ENCODE data around the gene PVRIG. TPM values are rescaled to one million over a fixed set of nuclear protein-coding genes. Genes with fewer than 3 reads are reported as not detected.

PVRIG gene
- total and polyA plus RNA-seq, 2 of the 8 experiments (the other 6 are each of a cell fraction or from before 2014, with no cell fraction given), result 0.15 TPM; not detected in 1

GRCh38 chr7:100213672-100214071, 6.1 kb upstream of the PVRIG start:
- Histone ChIP-seq H3K4me2 (ENCODE audit: insufficient read depth in 1 of 2, low read depth in 2 of 2, low read length in 2 of 2) (no peak overlapping the region), H2BK120ac (replicated peaks; ENCODE audit: low read depth, low read length) (no peak overlapping the region), H3K18ac (ENCODE audit: extremely low read depth, low read length) (no peak overlapping the region), H2BK5ac (ENCODE audit: low read depth, low read length) (no peak overlapping the region), H4K20me1 (replicated peaks in 1 of 2; ENCODE audit: control insufficient read depth in 1 of 2, insufficient read depth in 2 of 2, low read length in 2 of 2) (no peaks in the 10 kb centered on the region), H3K9ac (replicated peaks in 1 of 4; ENCODE audit: extremely low read depth in 1 of 4, low read depth in 3 of 4, low read length in 3 of 4) (no peak overlapping the region), H3K79me2 (ENCODE audit: control insufficient read depth in 1 of 2, insufficient read depth in 2 of 2, low read length in 2 of 2) (no peaks in the 10 kb centered on the region), H2BK20ac (ENCODE audit: low read length) (no peak overlapping the region), H4K5ac (ENCODE audit: insufficient read length, low read depth, low read length) (no peak overlapping the region), H2BK12ac (ENCODE audit: low read depth, low read length) (no peak overlapping the region), H3K56ac (replicated peaks; ENCODE audit: insufficient read length, low read depth, low read length) (no peak overlapping the region), H3K4ac (replicated peaks; ENCODE audit: insufficient read length, low read depth, low read length) (no peak overlapping the region), H3K9me3 (ENCODE audit: insufficient read depth in 2 of 2, low read depth in 1 of 2, low read length in 1 of 2) (no peaks in the 10 kb centered on the region), H2BK15ac (ENCODE audit: low read length) (no peak overlapping the region), H3K27me3 (replicated peaks in 1 of 4; ENCODE audit: control insufficient read depth in 3 of 4, extremely low read depth in 1 of 4, insufficient read depth in 3 of 4, low read length in 3 of 4) (peaks cover 0 to 14% (median 6%) of the 10 kb centered on the region in 4 experiments; a peak in 5 of 7 replicates), H3K23me2 (ENCODE audit: low read depth, low read length) (no peaks in the 10 kb centered on the region), H4K91ac (replicated peaks; ENCODE audit: insufficient read length, low read length) (no peak overlapping the region), H3K4me3 (ENCODE audit: extremely low read depth in 1 of 4, insufficient read depth in 2 of 4, low read depth in 3 of 4, low read length in 4 of 4) (no peak overlapping the region), H2AFZ (ENCODE audit: low read length) (no peak overlapping the region), H3K79me1 (ENCODE audit: low read depth, low read length) (no peaks in the 10 kb centered on the region), H3K23ac (ENCODE audit: insufficient read length) (no peak overlapping the region), H4K8ac (ENCODE audit: extremely low read depth, insufficient read depth, low read length) (no peak overlapping the region), H2AK5ac (ENCODE audit: low read depth, low read length) (no peak overlapping the region), H3K4me1 (replicated peaks in 1 of 4; ENCODE audit: control insufficient read depth in 3 of 4, insufficient read depth in 4 of 4, low read length in 3 of 4) (peaks cover 0 to 4% (median 1%) of the 10 kb centered on the region in 4 experiments; a peak in 1 of 7 replicates), H3K36me3 (ENCODE audit: control insufficient read depth in 2 of 4, insufficient read depth in 4 of 4, low read length in 3 of 4) (no peaks in the 10 kb centered on the region), H3K14ac (ENCODE audit: insufficient read length) (no peak overlapping the region), H3K27ac (ENCODE audit: low read depth, low read length) (no peak overlapping the region)
- POLR2A ChIA-PET (ENCODE audit: partially characterized antibody), result interaction anchor here (1.3 to 2.4 kb wide), 4 partner anchors 9 to 81 kb away, joined by 3 to 7 read pairs (median 4); no protein-coding TSS in a partner anchor
- no peak for FAIRE-seq
- TF ChIP-seq EP300 (IDR thresholded peaks at IDR 0.05; ENCODE audit: borderline replicate concordance in 1 of 2, low read depth in 2 of 2, low read length in 2 of 2) (no peak), MAX (IDR thresholded peaks at IDR 0.05) (no peak), SUZ12 (IDR thresholded peaks at IDR 0.05; ENCODE audit: low read length) (no peak), CTCF (IDR thresholded peaks at IDR 0.05; ENCODE audit: control extremely low read depth in 1 of 3, insufficient read depth in 1 of 3, low read depth in 1 of 3, low read length in 3 of 3) (no peak), CTBP2 (IDR thresholded peaks at IDR 0.05; ENCODE audit: borderline replicate concordance, insufficient read depth, insufficient read length, low read length) (no peak), TEAD4 (IDR thresholded peaks at IDR 0.05; ENCODE audit: low read depth, low read length) (no peak), SP1 (IDR thresholded peaks at IDR 0.05; ENCODE audit: low read depth, low read length) (no peak)
- CTCF ChIA-PET (ENCODE audit: partially characterized antibody), result interaction anchor here (1.6 to 6.7 kb wide), 3 partner anchors 11 to 81 kb away, joined by 4 to 104 read pairs (median 4); no protein-coding TSS in a partner anchor
- 70% methylated on average over 6 of the region's 6 CpGs; no CpG with 5 or more reads in 1 of the 2 experiments for WGBS, 2 experiments (ENCODE audit: extremely low coverage in 1 of 2, insufficient coverage in 1 of 2, insufficient read length in 1 of 2, insufficient replicate concordance in 2 of 2, low coverage in 1 of 2, low lambda C conversion rate in 2 of 2, missing lambda C conversion rate in 1 of 2)
- DNase-seq (ENCODE audit: low read depth in 1 of 2, low spot score in 2 of 2), result no peak
